HepG2 (cell line): ENCODE measurements around the gene EPHA1. TPM values are rescaled to one million over a fixed set of nuclear protein-coding genes. Genes with fewer than 3 reads are reported as not detected.

ENCODE experiments used
- CBFB ChIP-seq: sonication (generic); formaldehyde crosslinking; IDR thresholded peaks from 2 replicates; pipeline ENCODE4 v1.4.0; 2020; ENCODE audit warnings: missing genetic modification reagents
- ZNF317 ChIP-seq: sonication (generic); formaldehyde crosslinking; IDR thresholded peaks from 2 replicates; pipeline ENCODE4 v1.5.0; 2020; ENCODE audit warnings: mild to moderate bottlenecking, missing genetic modification reagents
- polyA plus RNA-seq, 8 experiments: library from polyadenylated mRNA; depleted of rRNA in 3 of 8; stranded (reverse) in 7 of 8; unstranded in 1 of 8; fragments of >200 nt; fragmentation: Illumina TruSeq in 4 of 8; extraction: Trizol in 4 of 8; gene quantifications; 2 replicates each; pipeline versions ENCODE4 v1.2.1 to v1.2.3, GENCODE V29; 2011 to 2016; ENCODE audit warnings: low read depth in 4 of 8, missing spikeins in 1 of 8, mixed read lengths in 1 of 8; ENCODE audit not compliant: insufficient read depth in 1 of 8
- total RNA-seq, 5 experiments: library from RNA; depleted of rRNA; stranded (reverse); fragments of >200 nt; fragmentation: Illumina TruSeq; extraction: Trizol; gene quantifications; 2 replicates each; pipeline ENCODE4 v1.2.3, GENCODE V29; 2016; ENCODE audit warnings: low read depth in 1 of 5
- TF ChIP-seq, protein P1 (sequence below): IDR thresholded peaks from 2 replicates; pipeline ENCODE4 v1.6.1; 2016; ENCODE audit warnings: missing biosample characterization, missing genetic modification reagents, low read depth
- TF ChIP-seq, protein P2 (sequence below): sonication (generic); formaldehyde crosslinking; IDR thresholded peaks from 2 replicates; pipeline ENCODE4 v1.4.0; 2020; ENCODE audit warnings: missing genetic modification reagents
- TF ChIP-seq, protein P3 (sequence below), 2 experiments: sonication (generic) in 1 of 2; formaldehyde crosslinking in 1 of 2; IDR thresholded peaks; 2 replicates each; pipeline versions ENCODE4 v1.6.1 to v1.9.0; 2014 to 2022; ENCODE audit warnings: antibody characterized with exemption in 1 of 2, borderline replicate concordance in 1 of 2, inconsistent platforms in 1 of 2, low read depth in 1 of 2, missing genetic modification reagents in 1 of 2
- TF ChIP-seq, protein P4 (sequence below): sonication (generic); formaldehyde crosslinking; IDR thresholded peaks from 2 replicates; pipeline ENCODE4 v1.4.0; 2020; ENCODE audit warnings: missing genetic modification reagents

Gene EPHA1
- total and polyA plus RNA-seq, 2 of the 13 experiments (the other 11 are each of a cell fraction or from before 2014, with no cell fraction given), result 4.6 to 17.1 TPM

DNA sequence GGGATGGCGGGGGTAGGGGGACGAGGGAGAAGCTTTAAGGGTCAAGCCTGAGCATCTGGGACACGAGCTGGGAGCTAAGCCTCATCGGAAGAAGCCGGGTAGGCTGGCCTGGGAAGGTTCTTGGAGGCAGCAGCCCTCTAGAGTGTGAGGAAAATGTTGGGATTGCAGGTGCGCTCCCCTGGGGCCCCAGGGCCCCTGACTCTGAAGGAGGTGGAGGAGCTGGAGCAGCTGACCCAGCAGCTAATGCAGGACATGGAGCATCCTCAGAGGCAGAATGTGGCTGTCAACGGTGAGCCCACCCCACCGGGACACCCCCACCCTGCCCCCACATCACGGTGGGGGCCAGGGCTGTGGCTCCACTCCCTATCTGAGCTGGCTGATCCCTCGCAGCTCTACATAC is 20.6 kb downstream of the EPHA1 start (continued):
- TF ChIP-seq, protein P1, sequence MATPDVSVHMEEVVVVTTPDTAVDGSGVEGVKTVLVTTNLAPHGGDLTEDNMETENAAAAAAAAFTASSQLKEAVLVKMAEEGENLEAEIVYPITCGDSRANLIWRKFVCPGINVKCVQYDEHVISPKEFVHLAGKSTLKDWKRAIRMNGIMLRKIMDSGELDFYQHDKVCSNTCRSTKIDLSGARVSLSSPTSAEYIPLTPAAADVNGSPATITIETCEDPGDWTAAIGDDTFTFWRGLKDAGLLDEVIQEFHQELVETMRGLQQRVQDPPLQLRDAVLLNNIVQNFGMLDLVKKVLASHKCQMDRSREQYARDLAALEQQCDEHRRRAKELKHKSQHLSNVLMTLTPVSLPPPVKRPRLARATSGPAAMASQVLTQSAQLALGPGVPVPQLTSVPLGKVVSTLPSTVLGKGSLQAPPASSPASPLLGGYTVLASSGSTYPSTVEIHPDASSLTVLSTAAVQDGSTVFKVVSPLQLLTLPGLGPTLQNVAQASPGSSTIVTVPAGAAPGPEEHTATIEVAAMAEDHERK (CRISPR knock-in tag), result no peak
- no peak for TF ChIP-seq ZNF317 (CRISPR knock-in tag)
- TF ChIP-seq, protein P2, sequence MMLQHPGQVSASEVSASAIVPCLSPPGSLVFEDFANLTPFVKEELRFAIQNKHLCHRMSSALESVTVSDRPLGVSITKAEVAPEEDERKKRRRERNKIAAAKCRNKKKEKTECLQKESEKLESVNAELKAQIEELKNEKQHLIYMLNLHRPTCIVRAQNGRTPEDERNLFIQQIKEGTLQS (CRISPR knock-in tag), result no peak
- TF ChIP-seq, protein P3, sequence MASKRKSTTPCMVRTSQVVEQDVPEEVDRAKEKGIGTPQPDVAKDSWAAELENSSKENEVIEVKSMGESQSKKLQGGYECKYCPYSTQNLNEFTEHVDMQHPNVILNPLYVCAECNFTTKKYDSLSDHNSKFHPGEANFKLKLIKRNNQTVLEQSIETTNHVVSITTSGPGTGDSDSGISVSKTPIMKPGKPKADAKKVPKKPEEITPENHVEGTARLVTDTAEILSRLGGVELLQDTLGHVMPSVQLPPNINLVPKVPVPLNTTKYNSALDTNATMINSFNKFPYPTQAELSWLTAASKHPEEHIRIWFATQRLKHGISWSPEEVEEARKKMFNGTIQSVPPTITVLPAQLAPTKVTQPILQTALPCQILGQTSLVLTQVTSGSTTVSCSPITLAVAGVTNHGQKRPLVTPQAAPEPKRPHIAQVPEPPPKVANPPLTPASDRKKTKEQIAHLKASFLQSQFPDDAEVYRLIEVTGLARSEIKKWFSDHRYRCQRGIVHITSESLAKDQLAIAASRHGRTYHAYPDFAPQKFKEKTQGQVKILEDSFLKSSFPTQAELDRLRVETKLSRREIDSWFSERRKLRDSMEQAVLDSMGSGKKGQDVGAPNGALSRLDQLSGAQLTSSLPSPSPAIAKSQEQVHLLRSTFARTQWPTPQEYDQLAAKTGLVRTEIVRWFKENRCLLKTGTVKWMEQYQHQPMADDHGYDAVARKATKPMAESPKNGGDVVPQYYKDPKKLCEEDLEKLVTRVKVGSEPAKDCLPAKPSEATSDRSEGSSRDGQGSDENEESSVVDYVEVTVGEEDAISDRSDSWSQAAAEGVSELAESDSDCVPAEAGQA (IDR thresholded peaks at IDR 0.05; ENCODE audit: low read depth), result no peak
- TF ChIP-seq, protein P3 (CRISPR knock-in tag; IDR thresholded peaks at IDR 0.05; ENCODE audit: borderline replicate concordance), result no peak
- TF ChIP-seq, protein P4, sequence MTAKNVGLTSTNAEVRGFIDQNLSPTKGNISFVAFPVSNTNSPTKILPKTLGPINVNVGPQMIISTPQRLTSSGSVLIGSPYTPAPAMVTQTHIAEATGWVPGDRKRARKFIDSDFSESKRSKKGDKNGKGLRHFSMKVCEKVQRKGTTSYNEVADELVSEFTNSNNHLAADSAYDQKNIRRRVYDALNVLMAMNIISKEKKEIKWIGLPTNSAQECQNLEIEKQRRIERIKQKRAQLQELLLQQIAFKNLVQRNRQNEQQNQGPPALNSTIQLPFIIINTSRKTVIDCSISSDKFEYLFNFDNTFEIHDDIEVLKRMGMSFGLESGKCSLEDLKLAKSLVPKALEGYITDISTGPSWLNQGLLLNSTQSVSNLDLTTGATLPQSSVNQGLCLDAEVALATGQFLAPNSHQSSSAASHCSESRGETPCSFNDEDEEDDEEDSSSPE, result no peak
- TF ChIP-seq CBFB (CRISPR knock-in tag), result no peak
